IPS-NIHi7 (cell line): ENCODE data around the gene TRIM54.
"Not testable (repeated sequence)": the region's sequence is repeated elsewhere in the genome, so short reads cannot be mapped to it uniquely, and the experiment has no call there.

Experiments used
- DNase-seq: peaks from one replicate; pipeline ENCODE4 v3.0.0; 2012; ENCODE audit warnings: mixed read lengths; ENCODE audit errors: extremely low spot score

Gene TRIM54

DNA sequence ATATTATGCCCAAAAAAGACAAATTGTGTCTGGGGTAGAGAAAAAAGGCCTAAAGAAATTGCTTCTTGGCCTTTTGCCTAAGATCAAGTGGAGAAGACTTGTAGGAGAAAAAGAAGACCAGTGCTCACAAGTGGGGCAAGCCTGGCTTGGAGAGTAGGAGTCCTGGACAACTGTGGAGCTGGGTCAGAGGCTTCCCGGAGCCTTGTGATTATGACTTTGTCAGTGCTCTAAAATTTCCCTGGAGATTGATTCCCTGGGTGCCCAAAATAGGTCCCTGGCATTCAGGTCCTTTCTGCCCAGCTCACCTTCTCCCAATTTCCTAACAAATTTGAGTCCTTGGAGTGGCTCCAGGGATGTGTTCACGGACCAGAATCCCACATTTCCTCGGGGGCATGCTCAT, 787 bp upstream of the TRIM54 start:
- DNase-seq, result no peak

DNA sequence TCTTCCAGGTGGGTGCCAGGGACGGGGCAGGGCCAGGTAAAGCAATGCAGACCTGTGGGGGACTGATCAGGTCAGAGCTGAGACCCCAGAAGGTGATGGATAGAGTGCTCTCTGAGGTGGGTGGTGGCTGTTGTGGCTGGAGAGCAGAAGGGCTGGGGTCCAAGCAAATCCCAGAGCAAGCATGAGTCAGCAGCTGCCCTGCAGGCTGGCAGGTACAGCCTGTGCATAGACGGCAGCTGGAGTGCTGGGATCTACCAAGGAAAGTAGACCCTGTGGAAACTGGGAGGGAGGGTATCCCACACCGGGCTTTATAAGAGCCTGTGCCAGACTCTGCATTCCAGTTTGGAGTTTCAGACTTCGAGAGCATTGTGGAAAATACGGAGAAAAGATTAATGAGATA, 663 bp downstream of the TRIM54 start:
- DNase-seq, result peak; percentile 60

DNA sequence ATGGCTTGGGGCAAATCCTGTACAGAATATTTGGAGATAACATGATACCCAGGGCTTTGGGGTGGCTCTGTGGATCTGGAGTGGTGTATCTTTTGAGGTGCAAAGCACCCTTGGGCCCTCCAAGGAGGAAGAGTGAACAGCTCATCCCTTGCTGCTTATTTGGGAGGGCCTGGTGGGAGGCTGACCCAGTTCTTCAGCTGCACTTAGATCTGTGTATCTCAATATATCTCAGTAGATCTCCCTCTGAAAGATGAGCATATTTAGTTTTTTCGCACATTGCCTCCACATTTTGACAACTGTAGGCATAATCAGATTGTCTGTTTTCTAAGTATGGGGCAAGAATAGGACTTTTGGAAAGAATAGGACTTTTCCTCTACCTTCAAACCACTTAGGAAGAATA, 2.8 kb downstream of the TRIM54 start:
- no peak for DNase-seq

GRCh38 chr2:27285481-27285880, 3.3 kb downstream of the TRIM54 start:
- no peak for DNase-seq

DNA sequence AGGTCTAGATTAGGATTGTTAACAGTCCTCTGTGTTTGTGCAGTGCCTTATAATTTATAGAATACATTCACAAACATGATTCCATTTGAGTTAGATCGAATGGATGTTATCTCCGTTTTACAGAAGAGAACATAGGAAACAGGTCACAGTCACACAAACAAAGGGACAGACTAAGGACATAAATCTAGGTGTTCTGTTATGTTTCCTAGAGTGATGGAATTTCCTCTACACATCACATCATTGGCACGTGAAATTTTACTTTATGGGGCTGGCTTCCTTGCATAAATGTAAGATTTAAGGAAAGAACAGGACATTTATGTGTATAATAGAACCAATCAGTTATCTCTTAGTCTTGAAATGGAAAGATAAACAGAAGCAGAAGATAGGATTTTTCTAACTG, 6.4 kb downstream of the TRIM54 start:
- DNase-seq, result no peak

DNA sequence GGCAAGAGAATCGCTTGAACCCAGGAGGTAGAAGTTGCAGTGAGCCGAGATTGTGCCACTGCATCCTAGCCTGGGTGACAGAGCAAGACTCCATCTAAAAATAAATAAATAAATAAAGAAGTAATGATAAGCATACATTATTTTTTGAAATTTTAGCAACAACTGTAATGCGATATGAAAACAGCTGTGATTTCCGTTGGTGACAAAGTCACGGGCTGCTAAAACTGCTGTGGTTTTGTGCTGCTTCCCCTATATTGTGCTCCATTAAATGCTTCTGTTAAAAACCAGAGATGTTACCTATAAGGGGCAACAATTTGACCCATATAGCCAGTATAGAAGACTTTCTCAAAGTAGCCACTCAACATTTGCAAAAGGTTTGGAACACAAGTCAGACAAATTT, 8.3 kb downstream of the TRIM54 start:
- no peak for DNase-seq

DNA sequence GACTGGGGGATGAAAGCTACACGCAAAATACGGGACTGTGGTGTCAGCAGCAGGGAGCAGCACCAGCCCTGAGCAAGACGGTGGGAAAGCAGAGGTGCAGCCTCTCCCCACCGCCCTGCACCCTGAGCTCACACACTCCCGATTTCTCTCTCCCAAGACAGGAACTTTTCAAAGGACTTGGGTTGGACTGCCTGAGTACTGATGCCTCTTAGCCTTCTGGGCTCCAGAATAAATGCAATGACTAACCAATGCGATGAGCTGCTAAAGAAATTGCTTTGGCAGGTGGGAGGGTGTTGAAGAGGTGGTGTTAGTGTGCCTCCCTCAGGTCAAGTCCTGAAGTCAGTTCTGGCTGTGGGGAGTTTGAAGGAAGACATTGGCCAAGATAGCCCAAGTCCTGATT, 9.6 kb downstream of the TRIM54 start:
- peak; percentile 75 for DNase-seq

- no peak for DNase-seq
Observed at GRCh38 chr2:27294928-27295327, 12.7 kb downstream of the TRIM54 start.

DNA sequence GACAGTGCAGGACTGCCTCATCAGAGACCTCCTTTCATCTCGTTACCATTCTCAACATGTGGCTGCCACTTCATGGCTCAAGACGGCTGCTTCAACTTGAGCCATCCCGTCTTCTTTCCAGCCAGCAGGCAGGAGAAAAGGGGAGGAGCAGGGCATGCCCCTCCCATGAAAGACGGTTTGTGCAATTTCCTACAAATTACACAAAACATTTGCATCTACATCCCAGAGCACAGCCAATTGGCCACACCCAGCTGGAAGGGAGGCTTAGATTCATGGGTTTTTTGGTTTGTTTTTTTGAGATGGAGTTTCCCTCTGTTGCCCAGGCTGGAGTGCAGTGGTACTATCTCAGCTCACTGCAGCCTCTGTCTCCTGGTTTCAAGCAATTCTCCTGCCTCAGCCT, 14.3 kb downstream of the TRIM54 start:
- DNase-seq, result no peak

DNA sequence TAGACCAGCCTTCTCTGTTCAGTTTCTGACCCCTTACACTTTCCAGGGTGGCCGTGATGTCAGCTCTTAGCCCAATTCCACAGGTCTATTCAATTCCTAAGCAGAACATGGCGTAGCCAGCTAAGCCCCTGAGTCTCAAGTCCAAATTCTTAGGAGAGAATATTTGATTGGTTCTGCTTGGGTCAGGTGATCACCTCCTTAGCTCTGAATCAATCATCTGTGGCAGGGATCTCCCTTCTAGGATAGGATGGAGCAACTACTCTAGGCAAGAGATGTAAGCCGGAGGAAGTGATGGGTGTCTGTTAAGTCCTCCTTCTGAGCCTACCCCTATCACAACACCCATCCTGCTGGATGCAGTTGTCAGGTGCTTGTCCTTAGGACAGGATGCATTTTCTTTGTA, 15.0 kb downstream of the TRIM54 start:
- no peak for DNase-seq

DNA sequence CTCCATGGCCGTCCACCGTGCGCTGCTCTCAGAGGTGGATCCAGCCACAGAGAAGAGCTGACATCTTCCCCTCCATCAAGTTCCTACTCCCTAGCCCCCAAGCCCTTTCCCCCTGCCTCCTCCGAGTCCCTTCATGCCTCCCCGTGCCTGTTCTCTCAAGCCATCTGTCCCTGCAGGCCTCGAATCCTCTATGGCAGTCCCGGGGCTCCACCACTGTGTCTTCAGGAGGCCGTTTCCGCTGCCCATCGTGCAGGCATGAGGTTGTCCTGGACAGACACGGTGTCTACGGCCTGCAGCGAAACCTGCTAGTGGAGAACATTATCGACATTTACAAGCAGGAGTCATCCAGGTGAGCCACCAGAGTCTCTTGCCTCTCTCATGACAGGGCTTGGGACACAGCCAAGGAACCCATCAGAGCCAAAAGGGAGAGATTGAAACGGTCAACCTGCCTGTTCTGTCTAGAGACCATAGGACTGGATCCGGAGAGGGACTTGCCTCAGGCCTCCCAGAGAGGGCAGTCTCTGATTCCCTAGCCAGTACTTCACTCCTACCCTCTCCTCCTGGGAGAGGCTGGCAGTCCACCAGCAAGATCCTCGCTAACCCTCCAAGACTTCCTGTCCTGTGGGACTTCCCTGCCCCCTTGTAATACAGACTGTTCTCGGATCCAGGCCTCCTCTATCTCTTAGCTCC, 16.3 kb downstream of the TRIM54 start:
- no peak for DNase-seq

GRCh38 chr2:27300606-27301005, 18.4 kb downstream of the TRIM54 start:
- DNase-seq, result not testable (repeated sequence)

DNA sequence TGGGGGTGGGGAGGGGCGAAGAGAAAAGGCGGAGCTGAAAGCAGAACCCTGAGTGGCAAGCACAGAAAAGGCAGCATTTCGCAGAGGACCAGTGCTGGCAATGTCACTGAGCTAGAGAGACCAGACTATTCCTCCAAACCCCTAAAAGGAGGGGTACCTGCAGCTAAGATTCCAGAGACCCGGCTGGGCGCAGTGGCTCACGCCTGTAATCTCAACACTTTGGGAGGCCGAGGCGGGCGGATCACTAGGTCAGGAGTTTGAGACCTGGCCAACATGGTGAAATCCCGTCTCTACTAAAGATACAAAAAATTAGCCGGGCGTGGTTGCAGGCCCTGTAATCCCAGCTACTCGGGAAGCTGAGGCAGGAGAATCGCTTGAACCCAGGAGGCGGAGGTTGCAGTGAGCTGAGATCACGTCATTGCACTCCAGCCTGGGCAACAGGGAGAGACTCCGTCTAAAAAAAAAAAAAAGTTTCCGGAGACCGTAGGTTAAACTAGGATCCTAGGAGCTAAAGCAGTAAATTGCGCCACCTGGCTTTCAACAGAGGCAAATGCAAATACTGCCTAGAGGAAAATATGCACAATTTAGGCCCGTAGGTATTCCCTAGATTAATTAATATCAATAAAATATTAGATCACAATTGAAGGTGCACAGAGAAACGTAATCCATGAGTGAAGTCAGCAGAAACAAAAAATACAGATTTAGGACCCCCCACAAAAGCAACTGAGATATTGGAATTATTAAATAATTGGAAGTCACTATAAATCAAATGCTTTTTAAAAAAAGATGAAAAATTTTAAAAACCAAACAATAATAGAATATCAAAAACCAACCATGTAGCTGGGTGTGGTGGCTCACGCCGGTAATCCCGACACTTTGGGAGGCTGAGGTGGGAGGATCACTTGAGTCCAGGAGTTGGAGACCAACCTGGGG, 21.1 kb downstream of the TRIM54 start:
- DNase-seq, result peak; percentile 63

GRCh38 chr2:27304488-27305240, 22.4 kb downstream of the TRIM54 start:
- no peak for DNase-seq

DNA sequence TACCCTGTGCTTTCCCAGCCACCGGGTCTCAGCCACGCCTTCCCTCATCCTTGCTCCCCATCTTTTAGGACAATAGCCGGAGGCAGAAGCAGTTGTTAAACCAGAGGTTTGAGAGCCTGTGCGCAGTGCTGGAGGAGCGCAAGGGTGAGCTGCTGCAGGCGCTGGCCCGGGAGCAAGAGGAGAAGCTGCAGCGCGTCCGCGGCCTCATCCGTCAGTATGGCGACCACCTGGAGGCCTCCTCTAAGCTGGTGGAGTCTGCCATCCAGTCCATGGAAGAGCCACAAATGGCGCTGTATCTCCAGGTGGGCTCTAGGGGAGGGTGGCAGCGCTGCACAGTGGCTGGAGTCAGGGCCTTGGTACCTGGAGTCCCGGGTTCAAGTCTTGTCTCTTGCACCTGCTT, 23.3 kb downstream of the TRIM54 start:
- DNase-seq, result no peak

DNA sequence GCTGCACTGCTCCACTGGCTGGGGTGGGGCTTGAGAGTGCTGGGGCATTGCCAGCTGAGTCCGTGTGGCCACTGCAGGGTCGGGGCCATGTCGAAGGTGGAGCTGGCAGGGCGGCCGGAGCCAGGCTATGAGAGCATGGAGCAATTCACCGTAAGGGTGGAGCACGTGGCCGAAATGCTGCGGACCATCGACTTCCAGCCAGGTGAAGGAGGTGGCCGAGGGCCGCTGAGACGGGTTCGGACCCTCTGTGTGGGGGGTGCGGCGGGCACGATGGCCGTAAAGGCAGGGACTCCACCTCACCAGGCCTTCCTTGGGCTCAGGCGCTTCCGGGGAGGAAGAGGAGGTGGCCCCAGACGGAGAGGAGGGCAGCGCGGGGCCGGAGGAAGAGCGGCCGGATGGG, 23.9 kb downstream of the TRIM54 start:
- DNase-seq, result no peak

DNA sequence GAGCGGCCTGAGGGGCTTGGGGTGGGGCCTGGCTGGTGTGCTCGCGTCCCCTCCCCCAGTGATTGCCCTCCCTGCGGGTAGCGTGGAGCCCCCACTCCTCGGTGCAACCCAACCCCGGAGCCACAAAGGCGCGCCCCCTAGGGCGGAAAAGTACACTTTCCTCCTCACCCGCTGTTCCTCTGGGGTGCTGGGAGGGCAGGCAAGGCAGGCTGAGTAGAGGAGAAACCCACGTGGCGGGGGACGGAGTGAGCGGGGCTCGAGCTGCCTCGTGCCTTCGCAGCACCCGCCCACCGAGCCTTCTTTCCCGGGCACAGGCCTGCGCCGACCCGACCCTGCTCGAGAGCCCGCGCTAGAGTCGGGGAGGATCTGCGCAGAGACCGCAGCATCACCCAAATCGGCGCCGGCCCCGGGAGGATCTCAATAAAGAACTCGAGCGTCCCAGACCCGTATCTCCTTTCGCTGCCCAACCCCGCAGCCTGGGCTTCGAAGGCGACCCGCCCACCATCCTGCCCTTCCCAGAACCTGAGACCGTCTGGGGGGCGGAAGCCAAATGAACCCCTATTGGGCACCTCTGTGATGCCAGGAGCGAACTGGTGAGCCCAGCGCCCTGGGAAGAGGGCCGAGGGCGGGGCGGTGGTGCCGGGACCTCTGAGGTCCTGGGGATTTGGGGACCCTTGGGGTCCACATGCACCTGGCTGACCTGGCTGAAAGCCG, 24.5 kb downstream of the TRIM54 start:
- DNase-seq, result peak; percentile 28

DNA sequence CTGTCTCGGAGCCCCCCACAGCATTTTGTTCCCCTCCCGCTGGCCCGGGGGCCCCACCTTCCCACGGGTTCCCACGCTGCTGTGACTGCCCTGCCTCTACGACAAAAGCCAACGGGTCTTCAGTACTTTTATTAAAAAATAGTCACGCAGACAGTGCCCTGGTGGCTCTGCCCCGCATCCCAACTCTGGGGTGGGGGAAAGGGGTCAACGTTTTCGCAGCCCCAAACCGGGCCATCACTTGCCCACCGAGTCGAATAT, 25.0 kb downstream of the TRIM54 start:
- no peak for DNase-seq

- peak; percentile 28 for DNase-seq
Observed at GRCh38 chr2:27307545-27308358, 25.5 kb downstream of the TRIM54 start.

DNA sequence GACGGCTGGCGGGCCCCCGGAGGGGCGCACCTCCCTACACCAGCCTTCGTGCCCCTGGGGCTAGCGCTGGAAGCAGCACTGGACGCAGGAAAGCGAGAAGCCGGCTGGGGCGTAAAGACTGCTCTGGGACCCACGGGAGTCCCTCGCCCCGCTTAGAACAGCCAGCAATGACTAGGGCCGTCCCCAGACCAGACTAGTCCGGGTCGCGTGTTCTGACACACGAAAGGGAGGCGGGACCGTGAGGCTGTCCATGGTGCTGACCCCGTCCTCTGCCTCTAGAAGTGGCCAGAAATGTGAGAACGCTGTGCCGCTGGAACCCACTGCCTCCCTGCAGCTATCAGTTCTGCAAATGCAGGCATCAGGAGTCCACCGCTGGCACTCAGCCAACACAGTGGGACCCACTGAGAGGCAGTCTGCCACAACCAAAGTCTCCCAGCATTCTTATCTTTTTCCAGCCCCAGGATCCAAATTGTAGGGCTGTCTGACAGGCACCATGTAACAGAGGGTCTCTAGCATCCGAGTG, 26.2 kb downstream of the TRIM54 start, which contains the start of gene UCN:
UCN (minus strand) TSS at position 87 of the 523 bp plus-strand sequence. CDS start 550 bp downstream, outside the sequence.
- DNase-seq, result peak; percentile 82

- DNase-seq, result no peak
Observed at GRCh38 chr2:27309651-27310050, 27.4 kb downstream of the TRIM54 start.
